ENCODE measurements around the gene OR8A1.
"Not testable (repeated sequence)": the region's sequence is repeated elsewhere in the genome, so short reads cannot be mapped to it uniquely, and the experiment has no call there.

OR8A1 gene

DNA sequence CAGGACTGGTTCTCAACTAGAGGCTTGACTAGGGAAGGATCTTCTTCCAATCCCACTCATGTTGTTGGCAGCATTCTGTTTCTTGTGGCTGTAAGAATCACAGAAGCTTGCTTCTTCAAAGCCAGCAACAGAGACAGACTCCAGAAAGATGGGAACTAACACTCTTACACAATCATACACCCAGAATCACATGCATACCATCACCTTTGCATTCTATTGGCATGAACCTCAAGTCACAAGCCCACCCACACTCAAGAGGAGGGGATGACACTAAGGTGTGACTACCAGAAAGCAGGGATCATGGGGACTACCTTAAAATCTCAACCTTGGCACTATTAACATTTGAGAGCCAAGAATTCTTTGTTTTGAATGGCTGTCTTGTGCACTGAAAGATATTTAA, 27.8 kb downstream of the OR8A1 start:
- no peak for DNase-seq

DNA sequence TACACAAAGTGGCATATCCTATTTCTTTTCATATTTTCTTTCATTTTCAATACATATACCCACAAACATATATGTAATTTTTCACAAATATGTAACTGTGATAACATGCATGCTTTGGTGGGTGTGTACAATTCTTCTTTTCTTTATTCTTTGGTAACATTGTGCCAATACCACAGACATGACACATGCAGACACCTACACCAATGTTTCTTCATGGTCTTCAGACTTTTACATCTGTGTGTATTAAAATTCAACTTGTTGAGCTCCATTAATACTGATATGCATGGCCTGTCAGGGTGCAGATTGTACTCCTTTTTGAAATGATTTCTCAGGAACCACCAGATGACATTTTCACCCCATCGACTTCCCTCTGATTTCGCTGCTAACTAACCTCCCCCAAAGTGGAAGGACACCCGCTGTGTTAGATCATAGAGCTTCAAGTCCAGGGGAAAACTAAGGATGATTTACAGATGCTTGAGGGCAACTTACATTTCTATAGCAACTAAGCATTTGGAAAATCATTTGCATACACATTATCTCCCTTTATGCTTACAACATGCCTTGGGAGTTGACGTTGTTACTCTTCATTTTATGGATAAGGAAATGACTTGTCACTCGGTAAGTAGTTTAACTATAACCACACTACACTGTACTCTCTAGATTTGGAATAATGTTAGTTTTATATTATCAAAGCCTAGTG, 31.0 kb downstream of the OR8A1 start:
- no peak for DNase-seq

DNA sequence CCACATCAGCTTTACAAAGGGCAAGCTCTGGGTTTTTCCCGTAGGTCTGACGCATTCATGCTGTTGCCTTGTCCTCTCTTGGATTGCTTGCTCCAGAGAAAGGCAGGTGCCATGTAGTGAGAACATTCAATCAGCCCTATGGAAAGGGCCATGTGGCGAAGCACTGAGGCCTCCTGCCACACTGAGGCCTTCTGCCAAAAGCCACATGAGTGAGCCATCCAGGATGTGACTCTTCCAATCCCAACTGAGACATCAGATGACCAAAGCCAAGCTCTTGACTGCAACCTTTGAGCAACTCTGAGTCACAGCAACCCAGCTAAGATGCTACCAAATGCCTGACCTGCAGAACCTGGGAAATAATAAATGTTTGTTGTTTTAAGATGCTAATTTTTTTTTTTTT, 32.4 kb downstream of the OR8A1 start:
- DNase-seq: no peak

DNA sequence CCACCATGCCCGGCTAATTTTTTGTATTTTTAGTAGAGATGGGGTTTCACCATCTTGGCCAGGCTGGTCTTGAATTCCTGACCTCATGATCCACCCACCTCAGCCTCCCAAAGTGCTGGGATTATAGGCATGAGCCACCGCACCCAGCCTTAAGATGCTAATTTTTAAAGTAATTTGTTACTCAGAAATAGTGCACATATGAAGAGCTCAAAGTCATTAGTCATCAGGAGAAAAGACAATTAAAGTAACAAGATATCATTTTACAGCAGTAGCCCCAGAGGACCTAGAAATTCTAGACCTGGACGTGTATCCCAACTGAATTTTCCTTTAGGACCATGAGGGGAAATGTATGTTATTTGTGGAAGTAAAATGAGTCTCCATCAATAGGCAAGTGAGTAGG, 32.9 kb downstream of the OR8A1 start:
- DNase-seq: not testable (repeated sequence)

DNA sequence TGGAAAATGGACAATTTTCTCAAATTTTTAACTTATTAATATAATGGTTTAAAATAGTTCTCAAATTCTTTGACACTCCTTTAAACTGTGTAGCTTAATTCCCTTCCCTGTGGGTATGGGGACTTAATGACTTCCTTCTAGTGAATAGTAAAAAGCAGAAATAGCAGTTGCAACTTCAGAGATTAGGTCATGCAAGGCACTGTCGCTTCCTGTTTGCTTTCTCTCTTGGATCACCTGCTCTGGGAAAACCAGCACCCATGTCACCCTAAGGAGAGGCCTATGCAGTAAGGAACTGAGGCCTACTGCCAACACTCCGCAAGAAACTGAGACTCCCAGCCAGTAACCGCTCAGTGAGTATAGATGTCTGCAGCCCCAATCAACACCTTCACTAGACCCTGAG, 35.9 kb downstream of the OR8A1 start:
- no peak for DNase-seq

DNA sequence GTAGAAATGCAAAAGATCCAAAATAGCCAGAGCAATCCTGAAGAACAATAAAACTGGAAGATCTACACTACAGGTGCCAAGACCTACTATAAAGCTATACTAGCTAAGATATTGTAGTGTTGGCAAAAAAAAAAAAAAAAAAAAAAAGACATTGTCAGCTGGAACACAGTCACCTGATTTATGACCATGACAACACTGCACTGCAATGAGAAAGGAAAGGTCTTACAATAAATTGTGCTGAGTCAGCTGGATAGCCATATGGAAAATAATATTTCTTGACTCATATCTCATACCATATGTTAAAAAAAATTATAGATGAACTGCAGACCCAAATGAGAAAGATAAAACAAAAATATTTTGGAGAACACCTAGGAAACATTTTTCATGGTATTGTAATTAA, 38.4 kb downstream of the OR8A1 start:
- no peak for DNase-seq

DNA sequence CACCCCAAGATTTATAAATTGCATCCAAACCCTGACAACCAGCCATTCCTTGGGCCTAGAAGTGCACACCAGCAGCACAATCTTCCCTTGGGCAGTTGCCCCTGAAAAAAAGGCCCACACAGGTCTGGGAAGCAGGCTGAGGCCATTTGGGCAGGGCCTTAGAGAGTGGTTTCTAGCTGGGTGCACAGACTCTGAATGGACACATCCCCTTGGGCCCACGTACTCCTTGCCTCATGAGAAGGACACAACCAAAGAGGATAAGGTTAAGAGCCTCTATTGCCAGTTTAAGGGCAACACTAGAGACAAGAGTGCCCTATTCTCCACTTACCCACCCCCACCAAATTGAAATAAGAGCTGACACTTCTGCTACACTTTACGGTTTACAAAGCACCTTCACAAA, 40.5 kb downstream of the OR8A1 start:
- no peak for DNase-seq

DNA sequence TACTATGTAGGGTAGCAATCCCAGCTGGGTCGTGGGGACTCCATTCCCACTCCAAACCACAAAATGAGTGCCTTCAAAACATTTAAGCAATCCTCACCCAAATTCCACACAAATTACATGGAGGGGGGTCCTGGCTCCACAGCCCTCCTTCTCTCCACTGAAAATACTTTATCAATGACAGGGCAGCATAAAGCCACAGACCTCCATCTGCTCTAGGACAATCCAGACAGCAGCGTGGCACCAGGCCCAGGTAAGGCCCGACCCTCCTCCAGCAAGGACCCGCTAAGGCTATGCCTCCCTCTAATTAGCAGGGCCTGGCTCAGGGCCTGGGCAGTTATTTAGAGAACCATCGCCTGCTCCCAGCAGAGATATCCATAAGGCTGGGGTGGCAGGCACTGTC, 41.3 kb downstream of the OR8A1 start, which contains the start of gene PANX3:
TSS of gene PANX3 (plus strand) at position 365 of the 400 bp plus-strand sequence. CDS start 129 bp downstream, outside the sequence.
- DNase-seq: no peak

DNA sequence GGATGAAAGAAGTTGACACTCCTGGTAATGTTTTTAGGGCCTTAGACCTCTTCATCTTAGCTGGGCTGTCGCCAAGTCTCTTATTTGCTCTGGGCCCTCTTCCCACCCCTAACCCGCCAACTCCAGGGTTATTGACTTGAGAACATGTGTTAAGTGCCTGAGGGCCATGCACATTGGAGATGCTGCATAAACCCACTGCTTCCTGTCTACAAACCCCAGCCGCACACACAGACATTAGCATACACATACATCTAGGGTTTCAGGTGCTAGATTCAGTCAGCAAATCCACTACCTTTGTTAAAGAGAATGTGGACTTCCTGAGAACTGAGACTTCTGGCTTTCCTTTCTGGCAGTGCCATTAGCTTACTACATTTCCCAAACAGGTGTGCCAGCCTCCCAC, 42.2 kb downstream of the OR8A1 start:
- DNase-seq: no peak

DNA sequence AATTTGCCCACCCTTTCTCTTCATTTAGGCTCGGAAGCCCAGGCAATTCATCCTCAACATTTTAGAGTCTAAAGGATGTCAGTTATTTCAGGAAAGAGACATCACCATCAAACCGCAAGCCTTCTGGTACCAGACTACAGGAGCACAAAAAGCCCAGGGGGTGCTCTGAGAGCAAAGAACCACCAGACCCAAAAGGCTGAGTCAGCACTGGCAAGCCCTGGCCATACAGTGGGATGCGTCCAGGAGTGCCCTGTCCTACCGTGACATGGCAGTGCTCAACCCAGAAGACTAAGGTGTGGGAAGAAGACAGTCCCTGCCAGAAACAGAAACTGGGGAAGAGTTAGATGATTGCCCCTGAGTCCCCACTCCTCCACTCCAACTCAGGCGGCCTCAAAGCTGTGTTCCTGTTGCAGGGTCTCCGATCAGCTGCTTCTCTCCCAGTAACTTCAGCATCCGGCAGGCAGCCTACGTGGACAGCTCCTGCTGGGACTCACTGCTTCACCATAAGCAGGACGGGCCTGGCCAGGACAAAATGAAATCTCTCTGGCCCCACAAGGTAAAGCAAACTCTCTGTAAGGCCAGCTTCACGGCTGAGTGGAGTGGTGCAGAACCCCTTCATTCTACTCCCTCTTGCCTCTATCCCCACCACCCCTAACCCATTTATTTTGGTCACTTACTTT, 42.9 kb downstream of the OR8A1 start:
- no peak for DNase-seq

DNA sequence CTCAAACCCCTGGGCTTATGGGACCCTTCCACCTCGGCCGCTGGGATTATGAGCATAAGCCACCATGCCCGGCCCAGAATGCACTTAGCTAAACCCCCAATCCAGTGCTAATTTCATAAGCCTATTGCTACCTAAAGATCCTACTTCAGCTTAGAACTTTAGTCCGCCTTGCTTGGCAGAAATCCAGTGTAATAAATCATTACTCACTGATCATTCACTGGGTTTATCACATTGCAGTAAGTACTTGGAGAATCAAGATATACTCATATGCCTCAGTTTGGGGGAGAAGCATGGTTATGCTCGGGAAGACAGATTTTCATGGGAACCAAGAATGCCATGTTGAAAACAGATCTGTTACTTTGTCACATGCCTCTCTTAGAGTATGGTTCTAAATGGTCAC, 49.1 kb downstream of the OR8A1 start:
- no peak for DNase-seq
